ENCODE measurements around the gene IGSF23.

DNA sequence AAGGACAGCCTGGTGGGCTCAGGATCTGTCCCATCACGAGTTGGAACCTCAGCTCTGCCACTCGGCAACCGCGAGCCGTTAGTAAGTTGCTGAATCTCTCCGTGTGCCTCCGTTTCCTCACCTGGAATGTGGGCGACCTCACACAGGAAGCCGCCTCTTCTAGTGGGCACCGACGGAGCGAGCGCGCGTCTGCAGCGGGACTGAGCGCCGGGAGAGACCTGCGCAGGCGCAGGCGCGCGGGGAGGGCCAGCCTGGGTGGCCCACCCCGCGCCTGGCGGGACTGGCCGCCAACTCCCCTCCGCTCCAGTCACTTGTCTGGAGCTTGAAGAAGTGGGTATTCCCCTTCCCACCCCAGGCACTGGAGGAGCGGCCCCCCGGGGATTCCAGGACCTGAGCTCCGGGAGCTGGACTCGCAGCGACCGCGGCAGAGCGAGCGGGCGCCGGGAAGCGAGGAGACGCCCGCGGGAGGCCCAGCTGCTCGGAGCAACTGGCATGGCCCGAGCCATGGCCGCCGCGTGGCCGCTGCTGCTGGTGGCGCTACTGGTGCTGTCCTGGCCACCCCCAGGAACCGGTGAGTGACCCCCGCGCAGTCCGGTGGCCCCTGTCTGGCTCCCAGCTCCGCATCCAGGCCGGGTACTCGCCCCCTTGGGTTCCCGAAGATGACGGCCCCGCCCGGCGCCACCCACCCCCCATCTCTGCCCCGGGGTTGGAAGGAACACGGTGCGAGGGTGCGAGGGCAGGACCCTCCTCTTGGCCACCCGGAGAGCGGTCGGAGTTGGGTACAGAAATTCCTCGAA is 30.4 kb downstream of the IGSF23 start, which contains the start of gene PVR:
- TF ChIP-seq, protein P1, sequence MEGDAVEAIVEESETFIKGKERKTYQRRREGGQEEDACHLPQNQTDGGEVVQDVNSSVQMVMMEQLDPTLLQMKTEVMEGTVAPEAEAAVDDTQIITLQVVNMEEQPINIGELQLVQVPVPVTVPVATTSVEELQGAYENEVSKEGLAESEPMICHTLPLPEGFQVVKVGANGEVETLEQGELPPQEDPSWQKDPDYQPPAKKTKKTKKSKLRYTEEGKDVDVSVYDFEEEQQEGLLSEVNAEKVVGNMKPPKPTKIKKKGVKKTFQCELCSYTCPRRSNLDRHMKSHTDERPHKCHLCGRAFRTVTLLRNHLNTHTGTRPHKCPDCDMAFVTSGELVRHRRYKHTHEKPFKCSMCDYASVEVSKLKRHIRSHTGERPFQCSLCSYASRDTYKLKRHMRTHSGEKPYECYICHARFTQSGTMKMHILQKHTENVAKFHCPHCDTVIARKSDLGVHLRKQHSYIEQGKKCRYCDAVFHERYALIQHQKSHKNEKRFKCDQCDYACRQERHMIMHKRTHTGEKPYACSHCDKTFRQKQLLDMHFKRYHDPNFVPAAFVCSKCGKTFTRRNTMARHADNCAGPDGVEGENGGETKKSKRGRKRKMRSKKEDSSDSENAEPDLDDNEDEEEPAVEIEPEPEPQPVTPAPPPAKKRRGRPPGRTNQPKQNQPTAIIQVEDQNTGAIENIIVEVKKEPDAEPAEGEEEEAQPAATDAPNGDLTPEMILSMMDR (conservative IDR thresholded peaks at IDR 0.05; ENCODE audit: low read depth in 2 of 2) = no peak
- TF ChIP-seq, protein P2, sequence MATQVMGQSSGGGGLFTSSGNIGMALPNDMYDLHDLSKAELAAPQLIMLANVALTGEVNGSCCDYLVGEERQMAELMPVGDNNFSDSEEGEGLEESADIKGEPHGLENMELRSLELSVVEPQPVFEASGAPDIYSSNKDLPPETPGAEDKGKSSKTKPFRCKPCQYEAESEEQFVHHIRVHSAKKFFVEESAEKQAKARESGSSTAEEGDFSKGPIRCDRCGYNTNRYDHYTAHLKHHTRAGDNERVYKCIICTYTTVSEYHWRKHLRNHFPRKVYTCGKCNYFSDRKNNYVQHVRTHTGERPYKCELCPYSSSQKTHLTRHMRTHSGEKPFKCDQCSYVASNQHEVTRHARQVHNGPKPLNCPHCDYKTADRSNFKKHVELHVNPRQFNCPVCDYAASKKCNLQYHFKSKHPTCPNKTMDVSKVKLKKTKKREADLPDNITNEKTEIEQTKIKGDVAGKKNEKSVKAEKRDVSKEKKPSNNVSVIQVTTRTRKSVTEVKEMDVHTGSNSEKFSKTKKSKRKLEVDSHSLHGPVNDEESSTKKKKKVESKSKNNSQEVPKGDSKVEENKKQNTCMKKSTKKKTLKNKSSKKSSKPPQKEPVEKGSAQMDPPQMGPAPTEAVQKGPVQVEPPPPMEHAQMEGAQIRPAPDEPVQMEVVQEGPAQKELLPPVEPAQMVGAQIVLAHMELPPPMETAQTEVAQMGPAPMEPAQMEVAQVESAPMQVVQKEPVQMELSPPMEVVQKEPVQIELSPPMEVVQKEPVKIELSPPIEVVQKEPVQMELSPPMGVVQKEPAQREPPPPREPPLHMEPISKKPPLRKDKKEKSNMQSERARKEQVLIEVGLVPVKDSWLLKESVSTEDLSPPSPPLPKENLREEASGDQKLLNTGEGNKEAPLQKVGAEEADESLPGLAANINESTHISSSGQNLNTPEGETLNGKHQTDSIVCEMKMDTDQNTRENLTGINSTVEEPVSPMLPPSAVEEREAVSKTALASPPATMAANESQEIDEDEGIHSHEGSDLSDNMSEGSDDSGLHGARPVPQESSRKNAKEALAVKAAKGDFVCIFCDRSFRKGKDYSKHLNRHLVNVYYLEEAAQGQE (IDR thresholded peaks at IDR 0.05; ENCODE audit: unreplicated experiment) = no peak
- no peak for TF ChIP-seq JUNB (IDR thresholded peaks at IDR 0.05; ENCODE audit: unreplicated experiment)
- no peak for TF ChIP-seq EZH2phosphoT487 (IDR thresholded peaks at IDR 0.05; ENCODE audit: unreplicated experiment)
- TF ChIP-seq POLR2AphosphoS5 (IDR thresholded peaks at IDR 0.05; ENCODE audit: low read depth) = peak; percentile 65
- TF ChIP-seq EZH2 (IDR thresholded peaks at IDR 0.05; ENCODE audit: low read depth, unreplicated experiment) = no peak
- TF ChIP-seq, protein P3, sequence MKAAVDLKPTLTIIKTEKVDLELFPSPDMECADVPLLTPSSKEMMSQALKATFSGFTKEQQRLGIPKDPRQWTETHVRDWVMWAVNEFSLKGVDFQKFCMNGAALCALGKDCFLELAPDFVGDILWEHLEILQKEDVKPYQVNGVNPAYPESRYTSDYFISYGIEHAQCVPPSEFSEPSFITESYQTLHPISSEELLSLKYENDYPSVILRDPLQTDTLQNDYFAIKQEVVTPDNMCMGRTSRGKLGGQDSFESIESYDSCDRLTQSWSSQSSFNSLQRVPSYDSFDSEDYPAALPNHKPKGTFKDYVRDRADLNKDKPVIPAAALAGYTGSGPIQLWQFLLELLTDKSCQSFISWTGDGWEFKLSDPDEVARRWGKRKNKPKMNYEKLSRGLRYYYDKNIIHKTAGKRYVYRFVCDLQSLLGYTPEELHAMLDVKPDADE (IDR thresholded peaks at IDR 0.05) = no peak
- no peak for TF ChIP-seq STAT1 (IDR thresholded peaks at IDR 0.05; ENCODE audit: unreplicated experiment)
- TF ChIP-seq CREB1 (CRISPR knock-in tag; IDR thresholded peaks at IDR 0.05; ENCODE audit: low read depth) = no peak
- TF ChIP-seq, protein P4, sequence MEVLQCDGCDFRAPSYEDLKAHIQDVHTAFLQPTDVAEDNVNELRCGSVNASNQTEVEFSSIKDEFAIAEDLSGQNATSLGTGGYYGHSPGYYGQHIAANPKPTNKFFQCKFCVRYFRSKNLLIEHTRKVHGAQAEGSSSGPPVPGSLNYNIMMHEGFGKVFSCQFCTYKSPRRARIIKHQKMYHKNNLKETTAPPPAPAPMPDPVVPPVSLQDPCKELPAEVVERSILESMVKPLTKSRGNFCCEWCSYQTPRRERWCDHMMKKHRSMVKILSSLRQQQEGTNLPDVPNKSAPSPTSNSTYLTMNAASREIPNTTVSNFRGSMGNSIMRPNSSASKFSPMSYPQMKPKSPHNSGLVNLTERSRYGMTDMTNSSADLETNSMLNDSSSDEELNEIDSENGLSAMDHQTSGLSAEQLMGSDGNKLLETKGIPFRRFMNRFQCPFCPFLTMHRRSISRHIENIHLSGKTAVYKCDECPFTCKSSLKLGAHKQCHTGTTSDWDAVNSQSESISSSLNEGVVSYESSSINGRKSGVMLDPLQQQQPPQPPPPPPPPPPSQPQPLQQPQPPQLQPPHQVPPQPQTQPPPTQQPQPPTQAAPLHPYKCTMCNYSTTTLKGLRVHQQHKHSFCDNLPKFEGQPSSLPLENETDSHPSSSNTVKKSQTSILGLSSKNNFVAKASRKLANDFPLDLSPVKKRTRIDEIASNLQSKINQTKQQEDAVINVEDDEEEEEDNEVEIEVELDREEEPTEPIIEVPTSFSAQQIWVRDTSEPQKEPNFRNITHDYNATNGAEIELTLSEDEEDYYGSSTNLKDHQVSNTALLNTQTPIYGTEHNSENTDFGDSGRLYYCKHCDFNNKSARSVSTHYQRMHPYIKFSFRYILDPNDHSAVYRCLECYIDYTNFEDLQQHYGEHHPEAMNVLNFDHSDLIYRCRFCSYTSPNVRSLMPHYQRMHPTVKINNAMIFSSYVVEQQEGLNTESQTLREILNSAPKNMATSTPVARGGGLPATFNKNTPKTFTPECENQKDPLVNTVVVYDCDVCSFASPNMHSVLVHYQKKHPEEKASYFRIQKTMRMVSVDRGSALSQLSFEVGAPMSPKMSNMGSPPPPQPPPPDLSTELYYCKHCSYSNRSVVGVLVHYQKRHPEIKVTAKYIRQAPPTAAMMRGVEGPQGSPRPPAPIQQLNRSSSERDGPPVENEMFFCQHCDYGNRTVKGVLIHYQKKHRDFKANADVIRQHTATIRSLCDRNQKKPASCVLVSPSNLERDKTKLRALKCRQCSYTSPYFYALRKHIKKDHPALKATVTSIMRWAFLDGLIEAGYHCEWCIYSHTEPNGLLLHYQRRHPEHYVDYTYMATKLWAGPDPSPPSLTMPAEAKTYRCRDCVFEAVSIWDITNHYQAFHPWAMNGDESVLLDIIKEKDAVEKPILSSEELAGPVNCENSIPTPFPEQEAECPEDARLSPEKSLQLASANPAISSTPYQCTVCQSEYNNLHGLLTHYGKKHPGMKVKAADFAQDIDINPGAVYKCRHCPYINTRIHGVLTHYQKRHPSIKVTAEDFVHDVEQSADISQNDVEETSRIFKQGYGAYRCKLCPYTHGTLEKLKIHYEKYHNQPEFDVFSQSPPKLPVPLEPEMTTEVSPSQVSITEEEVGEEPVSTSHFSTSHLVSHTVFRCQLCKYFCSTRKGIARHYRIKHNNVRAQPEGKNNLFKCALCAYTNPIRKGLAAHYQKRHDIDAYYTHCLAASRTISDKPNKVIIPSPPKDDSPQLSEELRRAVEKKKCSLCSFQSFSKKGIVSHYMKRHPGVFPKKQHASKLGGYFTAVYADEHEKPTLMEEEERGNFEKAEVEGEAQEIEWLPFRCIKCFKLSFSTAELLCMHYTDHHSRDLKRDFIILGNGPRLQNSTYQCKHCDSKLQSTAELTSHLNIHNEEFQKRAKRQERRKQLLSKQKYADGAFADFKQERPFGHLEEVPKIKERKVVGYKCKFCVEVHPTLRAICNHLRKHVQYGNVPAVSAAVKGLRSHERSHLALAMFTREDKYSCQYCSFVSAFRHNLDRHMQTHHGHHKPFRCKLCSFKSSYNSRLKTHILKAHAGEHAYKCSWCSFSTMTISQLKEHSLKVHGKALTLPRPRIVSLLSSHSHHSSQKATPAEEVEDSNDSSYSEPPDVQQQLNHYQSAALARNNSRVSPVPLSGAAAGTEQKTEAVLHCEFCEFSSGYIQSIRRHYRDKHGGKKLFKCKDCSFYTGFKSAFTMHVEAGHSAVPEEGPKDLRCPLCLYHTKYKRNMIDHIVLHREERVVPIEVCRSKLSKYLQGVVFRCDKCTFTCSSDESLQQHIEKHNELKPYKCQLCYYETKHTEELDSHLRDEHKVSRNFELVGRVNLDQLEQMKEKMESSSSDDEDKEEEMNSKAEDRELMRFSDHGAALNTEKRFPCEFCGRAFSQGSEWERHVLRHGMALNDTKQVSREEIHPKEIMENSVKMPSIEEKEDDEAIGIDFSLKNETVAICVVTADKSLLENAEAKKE (CRISPR knock-in tag; IDR thresholded peaks at IDR 0.05) = no peak
- no peak for TF ChIP-seq NANOG (IDR thresholded peaks at IDR 0.05; ENCODE audit: borderline replicate concordance)
- TF ChIP-seq ZNF331 (CRISPR knock-in tag; IDR thresholded peaks at IDR 0.05; ENCODE audit: low read depth) = no peak
- TF ChIP-seq ZNF114 (CRISPR knock-in tag; IDR thresholded peaks at IDR 0.05) = no peak

All from GM23338 (cell line).